ENCODE results near the gene TMEM255A.

TMEM255A gene

DNA sequence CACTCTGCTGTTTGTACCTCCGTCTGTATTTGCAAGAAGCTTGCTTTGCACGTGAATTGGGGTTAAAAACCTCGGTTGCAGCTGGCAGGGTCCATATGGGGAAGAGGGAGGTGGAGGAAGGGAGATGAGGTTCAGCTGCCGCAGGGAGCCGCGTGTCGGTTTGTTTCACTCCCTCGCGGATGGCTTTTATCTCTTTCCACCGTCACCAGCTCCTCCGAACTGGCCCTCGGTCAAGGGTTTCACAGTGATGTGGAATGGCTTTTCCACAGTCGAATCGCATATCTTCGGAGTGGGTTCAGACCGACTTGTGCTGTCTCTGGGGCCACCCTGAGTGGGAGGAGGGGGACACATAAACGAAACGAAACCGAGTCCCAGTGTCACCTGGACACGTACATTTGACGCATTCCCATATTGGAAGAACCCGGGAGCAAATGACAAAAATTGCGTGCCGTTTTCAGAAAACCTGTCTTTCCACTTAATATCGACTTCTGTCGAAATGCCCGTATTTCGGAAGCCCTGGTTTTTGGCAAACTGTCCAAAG is 59.7 kb downstream of the TMEM255A start:
- peak in 2 of 3 donors; percentile 52 to 65 for DNase-seq
- Histone ChIP-seq H3K36me3 (ENCODE audit: control insufficient read depth in 4 of 4, insufficient read depth in 4 of 4, low read length in 3 of 4) (peaks cover 0 to 13% (median 7%) of the 10 kb centered on the region in 4 experiments), H3K9me3 (ENCODE audit: control extremely low read depth in 1 of 5, control insufficient read depth in 4 of 5, insufficient read depth in 2 of 5, low read depth in 1 of 5, low read length in 4 of 5) (no peaks in the 10 kb centered on the region), H3K27ac (ENCODE audit: insufficient read depth in 1 of 2, low read depth in 1 of 2, low read length in 2 of 2, poor library complexity in 1 of 2, severe bottlenecking in 2 of 2) (peak overlapping the region; percentile 81 to 90), H3K4me3 (ENCODE audit: control insufficient read depth in 1 of 7, extremely low read depth in 1 of 7, insufficient read depth in 4 of 7, low read depth in 2 of 7, low read length in 6 of 7) (peak overlapping the region; percentile 57 to 91 (median 75)), H3K4me1 (ENCODE audit: control extremely low read depth in 1 of 4, control insufficient read depth in 4 of 4, insufficient read depth in 4 of 4, low read length in 3 of 4) (peaks cover 0 to 5% (median 2%) of the 10 kb centered on the region in 4 experiments), H3K27me3 (replicated peaks in 2 of 5; ENCODE audit: control insufficient read depth in 4 of 5, insufficient read depth in 5 of 5, low read length in 4 of 5) (peaks cover 0 to 13% (median 0%) of the 10 kb centered on the region in 5 experiments)
- CTCF ChIA-PET: interaction anchor here (0.5 to 1.6 kb wide), 7 partner anchors 9 to 387 kb away, joined by 3 to 12 read pairs (median 3); no protein-coding TSS in a partner anchor
- POLR2A ChIA-PET: no interaction called here
- WGBS (ENCODE audit: insufficient coverage): 43% methylated on average over 18 of the region's 28 CpGs

DNA sequence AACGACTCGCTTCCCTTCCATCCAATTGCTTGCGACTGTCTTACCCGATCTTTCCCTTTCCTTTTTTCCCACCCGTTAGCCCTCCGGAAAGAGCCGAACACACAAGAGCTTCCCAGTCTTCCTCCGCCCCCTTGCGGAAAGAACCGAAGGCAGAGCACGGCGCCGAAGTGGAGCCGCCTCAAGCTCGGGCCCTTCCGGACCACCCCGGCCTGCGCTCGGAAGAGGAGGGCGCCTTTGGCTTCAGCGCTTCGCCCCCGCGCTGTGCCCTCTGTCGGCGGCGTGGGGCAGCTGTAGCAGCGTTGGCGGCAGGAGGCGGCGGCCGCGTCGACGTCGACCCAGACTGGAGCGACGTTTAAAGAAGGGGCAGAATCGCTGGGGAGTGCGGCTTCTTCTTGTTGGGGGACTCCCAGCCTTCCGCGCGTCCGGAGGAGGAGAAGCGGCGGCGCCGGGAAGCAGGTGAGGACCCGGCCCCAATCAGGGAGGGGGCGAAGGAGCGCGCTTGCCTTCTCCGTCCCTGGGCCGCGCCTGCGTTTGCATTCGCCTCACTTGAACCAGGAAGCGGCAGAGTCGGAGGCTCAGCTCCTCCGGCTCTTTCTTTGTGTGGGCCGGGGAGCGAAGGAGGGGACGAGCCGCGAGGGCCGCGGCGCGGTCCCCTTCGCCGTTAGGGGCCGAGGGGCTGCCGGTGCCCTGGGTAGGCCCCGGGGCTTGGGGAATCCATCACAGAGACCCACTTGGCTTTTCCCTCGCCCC is 60.6 kb downstream of the TMEM255A start, which contains the start of gene ZBTB33:
Gene ZBTB33, plus strand, starts transcription at position 291 of the 750 bp plus-strand sequence. CDS start 2,604 bp downstream, outside the sequence.
- CTCF ChIA-PET: interaction anchor here (1.0 to 1.6 kb wide), 6 partner anchors 10 to 59 kb away, joined by 3 to 12 read pairs (median 4); no protein-coding TSS in a partner anchor
- DNase-seq: peak; percentile 91 to 93 (median 93)
- Histone ChIP-seq H3K4me1 (ENCODE audit: control extremely low read depth in 1 of 4, control insufficient read depth in 4 of 4, insufficient read depth in 4 of 4, low read length in 3 of 4) (peaks cover 0 to 5% (median 2%) of the 10 kb centered on the region in 4 experiments), H3K36me3 (ENCODE audit: control insufficient read depth in 4 of 4, insufficient read depth in 4 of 4, low read length in 3 of 4) (peaks cover 0 to 13% (median 7%) of the 10 kb centered on the region in 4 experiments), H3K27me3 (replicated peaks in 2 of 5; ENCODE audit: control insufficient read depth in 4 of 5, insufficient read depth in 5 of 5, low read length in 4 of 5) (peaks cover 0 to 10% (median 0%) of the 10 kb centered on the region in 5 experiments), H3K27ac (ENCODE audit: insufficient read depth in 1 of 2, low read depth in 1 of 2, low read length in 2 of 2, poor library complexity in 1 of 2, severe bottlenecking in 2 of 2) (peak within 1 kb of the TSS; percentile 81 to 90), H3K4me3 (ENCODE audit: control insufficient read depth in 1 of 7, extremely low read depth in 1 of 7, insufficient read depth in 4 of 7, low read depth in 2 of 7, low read length in 6 of 7) (peak within 1 kb of the TSS; percentile 57 to 91 (median 75)), H3K9me3 (ENCODE audit: control extremely low read depth in 1 of 5, control insufficient read depth in 4 of 5, insufficient read depth in 2 of 5, low read depth in 1 of 5, low read length in 4 of 5) (no peaks in the 10 kb centered on the region)
- POLR2A ChIA-PET: no interaction called here
- WGBS (ENCODE audit: insufficient coverage): 45% methylated on average over 62 of the region's 75 CpGs

DNA sequence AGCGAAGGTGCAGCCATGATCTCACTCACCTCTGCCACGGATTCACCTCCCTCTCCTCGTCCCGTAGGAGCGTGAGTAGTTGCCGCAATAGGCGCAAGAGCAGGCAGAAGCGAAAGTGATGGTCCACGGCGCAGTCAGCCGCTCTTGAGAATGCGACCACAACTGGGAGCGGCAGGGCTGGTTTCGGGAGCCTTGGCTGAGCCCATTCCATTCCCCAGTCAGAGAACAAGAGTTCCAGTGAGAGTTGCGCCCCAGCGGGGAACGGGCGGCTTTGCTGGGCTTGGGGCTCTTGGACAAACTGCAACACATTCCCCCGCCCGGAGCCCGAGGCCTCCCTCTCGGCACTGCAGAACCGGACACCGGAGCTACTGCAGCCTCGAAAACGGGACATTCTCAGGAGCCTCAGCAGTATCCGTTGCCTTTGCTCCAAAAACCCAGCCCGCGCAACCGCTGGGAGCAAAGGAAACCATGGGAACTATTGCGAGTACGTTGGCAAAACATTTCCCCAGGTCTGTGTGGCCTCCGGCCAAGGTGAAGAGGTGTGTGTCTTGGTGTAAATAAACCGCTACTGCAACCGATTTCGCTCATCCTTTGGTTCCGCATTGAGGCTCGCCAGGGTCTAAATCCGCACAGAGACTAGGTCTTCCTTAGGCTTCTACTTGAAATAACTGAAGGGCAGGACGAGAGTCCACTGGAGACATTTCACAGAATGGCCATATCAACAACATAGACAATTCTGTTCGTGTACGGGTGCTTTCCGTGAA is 66.3 kb downstream of the TMEM255A start:
- ChIA-PET POLR2A (no interaction called here), CTCF (no interaction called here)
- peak overlapping the region; percentile 71 to 88 (median 81) for H3K4me3 ChIP-seq (ENCODE audit: control insufficient read depth in 1 of 7, extremely low read depth in 1 of 7, insufficient read depth in 4 of 7, low read depth in 2 of 7, low read length in 6 of 7)
- H3K4me1 ChIP-seq (ENCODE audit: control extremely low read depth in 1 of 4, control insufficient read depth in 4 of 4, insufficient read depth in 4 of 4, low read length in 3 of 4): peaks cover 0 to 10% (median under 1%) of the 10 kb centered on the region in 4 experiments
- WGBS (ENCODE audit: insufficient coverage): 38% methylated on average over 32 of the region's 43 CpGs
- H3K27ac ChIP-seq (ENCODE audit: insufficient read depth in 1 of 2, low read depth in 1 of 2, low read length in 2 of 2, poor library complexity in 1 of 2, severe bottlenecking in 2 of 2): peak overlapping the region; percentile 80 to 92
- no peaks in the 10 kb centered on the region for H3K9me3 ChIP-seq (ENCODE audit: control extremely low read depth in 1 of 5, control insufficient read depth in 4 of 5, insufficient read depth in 2 of 5, low read depth in 1 of 5, low read length in 4 of 5)
- H3K27me3 ChIP-seq (replicated peaks in 2 of 5; ENCODE audit: control insufficient read depth in 4 of 5, insufficient read depth in 5 of 5, low read length in 4 of 5): peaks cover 0 to 18% (median 0%) of the 10 kb centered on the region in 5 experiments
- peak; percentile 81 to 89 (median 89) for DNase-seq
- H3K36me3 ChIP-seq (ENCODE audit: control insufficient read depth in 4 of 4, insufficient read depth in 4 of 4, low read length in 3 of 4): no peaks in the 10 kb centered on the region

- 37% methylated on average over 16 of the region's 16 CpGs for WGBS (ENCODE audit: insufficient coverage)
- POLR2A ChIA-PET: no interaction called here
Observed at GRCh38 chrX:120244395-120244734, 66.9 kb downstream of the TMEM255A start.

GRCh38 chrX:120242813-120243212 is 68.4 kb downstream of the TMEM255A start:
- H3K9me3 ChIP-seq (ENCODE audit: control extremely low read depth in 1 of 5, control insufficient read depth in 4 of 5, insufficient read depth in 2 of 5, low read depth in 1 of 5, low read length in 4 of 5): no peaks in the 10 kb centered on the region
- no CpG with 5 or more reads among the region's 5 CpGs for WGBS (ENCODE audit: insufficient coverage)
- ChIA-PET POLR2A (no interaction called here), CTCF (interaction anchor here (1.1 to 1.3 kb wide), 2 partner anchors 12 to 29 kb away, joined by 3 read pairs; no protein-coding TSS in a partner anchor)
- peaks cover 0 to 18% (median 0%) of the 10 kb centered on the region in 5 experiments for H3K27me3 ChIP-seq (replicated peaks in 2 of 5; ENCODE audit: control insufficient read depth in 4 of 5, insufficient read depth in 5 of 5, low read length in 4 of 5)
- H3K27ac ChIP-seq (ENCODE audit: insufficient read depth in 1 of 2, low read depth in 1 of 2, low read length in 2 of 2, poor library complexity in 1 of 2, severe bottlenecking in 2 of 2): no peak overlapping the region
- DNase-seq: peak in 2 of 3 donors; percentile 6 to 28
- H3K36me3 ChIP-seq (ENCODE audit: control insufficient read depth in 4 of 4, insufficient read depth in 4 of 4, low read length in 3 of 4): peaks cover 0 to 11% (median under 1%) of the 10 kb centered on the region in 4 experiments
- H3K4me3 ChIP-seq (ENCODE audit: control insufficient read depth in 1 of 7, extremely low read depth in 1 of 7, insufficient read depth in 4 of 7, low read depth in 2 of 7, low read length in 6 of 7): no peak overlapping the region
- peaks cover 0 to 10% (median 0%) of the 10 kb centered on the region in 4 experiments for H3K4me1 ChIP-seq (ENCODE audit: control extremely low read depth in 1 of 4, control insufficient read depth in 4 of 4, insufficient read depth in 4 of 4, low read length in 3 of 4)

More at GRCh38 chrX:120244395-120244734, 66.9 kb downstream of the TMEM255A start:
- Histone ChIP-seq H3K27ac (ENCODE audit: insufficient read depth in 1 of 2, low read depth in 1 of 2, low read length in 2 of 2, poor library complexity in 1 of 2, severe bottlenecking in 2 of 2) (peak overlapping the region; percentile 80 to 92), H3K4me3 (ENCODE audit: control insufficient read depth in 1 of 7, extremely low read depth in 1 of 7, insufficient read depth in 4 of 7, low read depth in 2 of 7, low read length in 6 of 7) (peak overlapping the region; percentile 71 to 88 (median 81)), H3K4me1 (ENCODE audit: control extremely low read depth in 1 of 4, control insufficient read depth in 4 of 4, insufficient read depth in 4 of 4, low read length in 3 of 4) (peaks cover 0 to 10% (median 0%) of the 10 kb centered on the region in 4 experiments), H3K9me3 (ENCODE audit: control extremely low read depth in 1 of 5, control insufficient read depth in 4 of 5, insufficient read depth in 2 of 5, low read depth in 1 of 5, low read length in 4 of 5) (no peaks in the 10 kb centered on the region), H3K27me3 (replicated peaks in 2 of 5; ENCODE audit: control insufficient read depth in 4 of 5, insufficient read depth in 5 of 5, low read length in 4 of 5) (peaks cover 0 to 18% (median 0%) of the 10 kb centered on the region in 5 experiments), H3K36me3 (ENCODE audit: control insufficient read depth in 4 of 4, insufficient read depth in 4 of 4, low read length in 3 of 4) (peaks cover 0 to 4% (median under 1%) of the 10 kb centered on the region in 4 experiments)
- CTCF ChIA-PET: no interaction called here
- no peak for DNase-seq

GRCh38 chrX:120238933-120239332 is 72.3 kb downstream of the TMEM255A start:
- ChIA-PET POLR2A (no interaction called here), CTCF (interaction anchor here (1.2 kb wide), 1 partner anchor 70 kb away, joined by 3 read pairs; no protein-coding TSS in a partner anchor)
- peaks cover 0 to 14% (median under 1%) of the 10 kb centered on the region in 4 experiments for H3K36me3 ChIP-seq (ENCODE audit: control insufficient read depth in 4 of 4, insufficient read depth in 4 of 4, low read length in 3 of 4)
- no peak overlapping the region for H3K27ac ChIP-seq (ENCODE audit: insufficient read depth in 1 of 2, low read depth in 1 of 2, low read length in 2 of 2, poor library complexity in 1 of 2, severe bottlenecking in 2 of 2)
- H3K27me3 ChIP-seq (replicated peaks in 2 of 5; ENCODE audit: control insufficient read depth in 4 of 5, insufficient read depth in 5 of 5, low read length in 4 of 5): peaks cover 0 to 6% (median 0%) of the 10 kb centered on the region in 5 experiments
- H3K4me1 ChIP-seq (ENCODE audit: control extremely low read depth in 1 of 4, control insufficient read depth in 4 of 4, insufficient read depth in 4 of 4, low read length in 3 of 4): peaks cover 0 to 7% (median 0%) of the 10 kb centered on the region in 4 experiments
- H3K9me3 ChIP-seq (ENCODE audit: control extremely low read depth in 1 of 5, control insufficient read depth in 4 of 5, insufficient read depth in 2 of 5, low read depth in 1 of 5, low read length in 4 of 5): no peaks in the 10 kb centered on the region
- WGBS (ENCODE audit: insufficient coverage): 73% methylated on average over 3 of the region's 4 CpGs
- no peak for DNase-seq
- no peak overlapping the region for H3K4me3 ChIP-seq (ENCODE audit: control insufficient read depth in 1 of 7, extremely low read depth in 1 of 7, insufficient read depth in 4 of 7, low read depth in 2 of 7, low read length in 6 of 7)

All from common myeloid progenitor, CD34-positive (primary cell).